Stimulated activated naive CD8-positive, alpha-beta T cell treated with anti-CD3 and anti-CD28 coated beads, Interleukin-15, Interleukin-2, amounts not matched to agents 100 ng/mL and 50 ng/mL, for 24 hours (primary cell): ENCODE results near the gene SCLY.
"Not testable (repeated sequence)": the region's sequence is repeated elsewhere in the genome, so short reads cannot be mapped to it uniquely, and the experiment has no call there.

Source experiments
- H3K27ac Mint-ChIP-seq: one replicate; pipeline ENCODE4 v1.8.0; 2021; ENCODE audit warnings: mild to moderate bottlenecking, mixed read lengths
- H3K27me3 Mint-ChIP-seq: one replicate; pipeline ENCODE4 v1.8.0; 2021; ENCODE audit warnings: mixed read lengths
- H3K36me3 Mint-ChIP-seq: one replicate; pipeline ENCODE4 v1.8.0; 2021; ENCODE audit warnings: low read depth, mixed read lengths
- H3K4me1 Mint-ChIP-seq: one replicate; pipeline ENCODE4 v1.8.0; 2021; ENCODE audit warnings: low read depth, mixed read lengths
- H3K4me3 Mint-ChIP-seq: one replicate; pipeline ENCODE4 v1.8.0; 2021; ENCODE audit warnings: mild to moderate bottlenecking, mixed read lengths
- H3K9me3 Mint-ChIP-seq: one replicate; pipeline ENCODE4 v1.8.0; 2021; ENCODE audit warnings: mixed read lengths

The SCLY gene

GRCh38 chr2:238103465-238104225, 42.8 kb downstream of the SCLY start:
- no peaks in the 10 kb centered on the region for H3K36me3 Mint-ChIP-seq
- peaks cover 12% of the 10 kb centered on the region for H3K4me1 Mint-ChIP-seq
- no peaks in the 10 kb centered on the region for H3K27me3 Mint-ChIP-seq
- no peak overlapping the region for H3K4me3 Mint-ChIP-seq
- no peaks in the 10 kb centered on the region for H3K9me3 Mint-ChIP-seq
- H3K27ac Mint-ChIP-seq = no peak overlapping the region

- H3K4me1 Mint-ChIP-seq = peaks cover 9% of the 10 kb centered on the region
- H3K27me3 Mint-ChIP-seq = no peaks in the 10 kb centered on the region
- H3K36me3 Mint-ChIP-seq = no peaks in the 10 kb centered on the region
- no peak overlapping the region for H3K27ac Mint-ChIP-seq
- H3K9me3 Mint-ChIP-seq = no peaks in the 10 kb centered on the region
- no peak overlapping the region for H3K4me3 Mint-ChIP-seq
These were observed 43.5 kb downstream of the SCLY start for GRCh38 chr2:238104226-238104690.

- no peak overlapping the region for H3K27ac Mint-ChIP-seq
- peaks cover 12% of the 10 kb centered on the region for H3K4me1 Mint-ChIP-seq
- no peak overlapping the region for H3K4me3 Mint-ChIP-seq
- H3K9me3 Mint-ChIP-seq = no peaks in the 10 kb centered on the region
- H3K36me3 Mint-ChIP-seq = no peaks in the 10 kb centered on the region
- no peaks in the 10 kb centered on the region for H3K27me3 Mint-ChIP-seq
These were observed 44.0 kb downstream of the SCLY start for GRCh38 chr2:238104691-238105371.

- Mint-ChIP-seq H3K27me3 (no peaks in the 10 kb centered on the region), H3K9me3 (no peaks in the 10 kb centered on the region), H3K4me3 (no peak overlapping the region), H3K4me1 (peaks cover 12% of the 10 kb centered on the region), H3K27ac (no peak overlapping the region), H3K36me3 (no peaks in the 10 kb centered on the region)
These were observed 44.9 kb downstream of the SCLY start for GRCh38 chr2:238105506-238106338.

- Mint-ChIP-seq H3K36me3 (no peaks in the 10 kb centered on the region), H3K4me1 (peaks cover 12% of the 10 kb centered on the region), H3K4me3 (no peak overlapping the region), H3K27me3 (no peaks in the 10 kb centered on the region), H3K27ac (no peak overlapping the region), H3K9me3 (no peaks in the 10 kb centered on the region)
These were observed 45.5 kb downstream of the SCLY start for GRCh38 chr2:238106339-238106697.

- Mint-ChIP-seq H3K27me3 (no peaks in the 10 kb centered on the region), H3K4me1 (peaks cover 12% of the 10 kb centered on the region), H3K36me3 (no peaks in the 10 kb centered on the region), H3K27ac (no peak overlapping the region), H3K9me3 (no peaks in the 10 kb centered on the region), H3K4me3 (no peak overlapping the region)
These were observed 46.1 kb downstream of the SCLY start for GRCh38 chr2:238106698-238107524.

- peaks cover 12% of the 10 kb centered on the region for H3K4me1 Mint-ChIP-seq
These were observed 47.0 kb downstream of the SCLY start for GRCh38 chr2:238107525-238108422.

GRCh38 chr2:238108423-238109183, 47.8 kb downstream of the SCLY start:
- Mint-ChIP-seq H3K4me3 (no peak overlapping the region), H3K27ac (no peak overlapping the region), H3K27me3 (no peaks in the 10 kb centered on the region), H3K9me3 (peaks cover 9% of the 10 kb centered on the region), H3K4me1 (peaks cover 12% of the 10 kb centered on the region), H3K36me3 (peaks cover 7% of the 10 kb centered on the region)

More at GRCh38 chr2:238107525-238108422, 47.0 kb downstream of the SCLY start:
- H3K36me3 Mint-ChIP-seq = peaks cover 3% of the 10 kb centered on the region
- H3K27me3 Mint-ChIP-seq = no peaks in the 10 kb centered on the region
- peaks cover 2% of the 10 kb centered on the region for H3K9me3 Mint-ChIP-seq
- no peak overlapping the region for H3K27ac Mint-ChIP-seq
- no peak overlapping the region for H3K4me3 Mint-ChIP-seq

- no peak overlapping the region for H3K27ac Mint-ChIP-seq
- H3K27me3 Mint-ChIP-seq = no peaks in the 10 kb centered on the region
- no peak overlapping the region for H3K4me3 Mint-ChIP-seq
These were observed 52.8 kb downstream of the SCLY start for GRCh38 chr2:238113611-238114010.

GRCh38 chr2:238114331-238114841, 53.6 kb downstream of the SCLY start:
- Mint-ChIP-seq H3K4me3 (no peak overlapping the region), H3K27ac (no peak overlapping the region)

More at GRCh38 chr2:238113611-238114010, 52.8 kb downstream of the SCLY start:
- Mint-ChIP-seq H3K9me3 (peaks cover 9% of the 10 kb centered on the region), H3K36me3 (peaks cover 7% of the 10 kb centered on the region), H3K4me1 (peaks cover 7% of the 10 kb centered on the region)

GRCh38 chr2:238114851-238115660, 54.3 kb downstream of the SCLY start:
- H3K9me3 Mint-ChIP-seq = peaks cover 9% of the 10 kb centered on the region
- no peak overlapping the region for H3K27ac Mint-ChIP-seq
- peaks cover 7% of the 10 kb centered on the region for H3K36me3 Mint-ChIP-seq
- H3K27me3 Mint-ChIP-seq = no peaks in the 10 kb centered on the region
- H3K4me3 Mint-ChIP-seq = no peak overlapping the region
- no peaks in the 10 kb centered on the region for H3K4me1 Mint-ChIP-seq

More at GRCh38 chr2:238114331-238114841, 53.6 kb downstream of the SCLY start:
- Mint-ChIP-seq H3K9me3 (peaks cover 9% of the 10 kb centered on the region), H3K36me3 (peaks cover 7% of the 10 kb centered on the region), H3K4me1 (peaks cover 3% of the 10 kb centered on the region), H3K27me3 (no peaks in the 10 kb centered on the region)

GRCh38 chr2:238115709-238116108, 54.9 kb downstream of the SCLY start:
- H3K9me3 Mint-ChIP-seq = not testable (repeated sequence)

More at GRCh38 chr2:238115709-238116108, 54.9 kb downstream of the SCLY start:
- not testable (repeated sequence) for H3K4me3 Mint-ChIP-seq, H3K4me1 Mint-ChIP-seq, H3K27me3 Mint-ChIP-seq, H3K27ac Mint-ChIP-seq, H3K36me3 Mint-ChIP-seq
